SK-N-SH treated with all-trans-retinoic acid at 6 μM for 48 hours (cell line): ENCODE data around the gene EFNA4.

ENCODE experiments used
- ATAC-seq: fragments of 200-7000 bp; cut with Tn5 transposase; 3 replicates; pipeline ENCODE4 v1.9.1; 2020; ENCODE audit warnings: mild to moderate bottlenecking, moderate library complexity
- ARNTL ChIP-seq: fragments of 450-650 bp; formaldehyde crosslinking; IDR thresholded peaks from 2 replicates; pipeline ENCODE4 v1.5.0; 2020; ENCODE audit warnings: low read depth, mild to moderate bottlenecking, moderate library complexity, borderline replicate concordance
- CSDC2 ChIP-seq: fragments of 250-450 bp; sonication (Bioruptor Pico); IDR thresholded peaks from 2 replicates; pipeline ENCODE4 v1.5.0; 2020; ENCODE audit warnings: mild to moderate bottlenecking, moderate library complexity
- CSRNP3 ChIP-seq: fragments of 250-450 bp; sonication (Bioruptor Pico); IDR thresholded peaks from 2 replicates; pipeline ENCODE4 v1.5.1; 2021; ENCODE audit warnings: mild to moderate bottlenecking, moderate library complexity
- ESRRG ChIP-seq: fragments of 250-450 bp; sonication (Bioruptor Pico); IDR thresholded peaks from 2 replicates; pipeline ENCODE4 v1.6.1; 2021; ENCODE audit warnings: mild to moderate bottlenecking
- ISL1 ChIP-seq: fragments of 250-450 bp; sonication (Bioruptor Pico); IDR thresholded peaks from 2 replicates; pipeline ENCODE4 v2.1.2; 2022; ENCODE audit warnings: mild to moderate bottlenecking, moderate library complexity
- OSR1 ChIP-seq: fragments of 250-450 bp; sonication (Bioruptor Pico); IDR thresholded peaks from 2 replicates; pipeline ENCODE4 v1.8.0; 2022; ENCODE audit warnings: moderate library complexity, mild to moderate bottlenecking, inconsistent platforms
- PATZ1 ChIP-seq: fragments of 250-450 bp; sonication (Bioruptor Pico); IDR thresholded peaks from 2 replicates; pipeline ENCODE4 v1.8.0; 2020; ENCODE audit warnings: mild to moderate bottlenecking, moderate library complexity, borderline replicate concordance
- POU6F1 ChIP-seq: fragments of 250-450 bp; sonication (Bioruptor Pico); IDR thresholded peaks from 2 replicates; pipeline ENCODE4 v1.8.0; 2021; ENCODE audit warnings: low read depth, mild to moderate bottlenecking, moderate library complexity, borderline replicate concordance
- PPARA ChIP-seq: fragments of 250-450 bp; sonication (Bioruptor Pico); IDR thresholded peaks from 2 replicates; pipeline ENCODE4 v1.5.0; 2020; ENCODE audit warnings: mild to moderate bottlenecking, borderline replicate concordance
- RARB ChIP-seq: fragments of 250-450 bp; sonication (Bioruptor Pico); IDR thresholded peaks from 2 replicates; pipeline ENCODE4 v1.8.0; 2021; ENCODE audit warnings: mild to moderate bottlenecking, moderate library complexity
- TCF4 ChIP-seq: fragments of 250-450 bp; sonication (Bioruptor Pico); IDR thresholded peaks from 2 replicates; pipeline ENCODE4 v1.8.0; 2021; ENCODE audit warnings: mild to moderate bottlenecking, moderate library complexity, borderline replicate concordance
- TOX ChIP-seq: fragments of 250-450 bp; sonication (Bioruptor Pico); IDR thresholded peaks from 2 replicates; pipeline ENCODE4 v1.8.0; 2021; ENCODE audit warnings: mild to moderate bottlenecking, moderate library complexity, borderline replicate concordance
- TSHZ2 ChIP-seq: fragments of 250-450 bp; sonication (Bioruptor Pico); IDR thresholded peaks from 2 replicates; pipeline ENCODE4 v1.5.0; 2020; ENCODE audit warnings: mild to moderate bottlenecking, moderate library complexity
- ZC3H10 ChIP-seq: fragments of 250-450 bp; sonication (Bioruptor Pico); IDR thresholded peaks from 2 replicates; pipeline ENCODE4 v1.5.1; 2021; ENCODE audit warnings: mild to moderate bottlenecking, moderate library complexity
- ZFP3 ChIP-seq: fragments of 250-450 bp; sonication (Bioruptor Pico); IDR thresholded peaks from 2 replicates; pipeline ENCODE4 v1.5.0; 2020; ENCODE audit warnings: mild to moderate bottlenecking, moderate library complexity
- ZFP30 ChIP-seq: fragments of 450-650 bp; formaldehyde crosslinking; IDR thresholded peaks from 2 replicates; pipeline ENCODE4 v1.5.0; 2022; ENCODE audit warnings: mild to moderate bottlenecking, moderate library complexity
- ZNF565 ChIP-seq: fragments of 450-650 bp; formaldehyde crosslinking; conservative IDR thresholded peaks from 2 replicates; pipeline ENCODE4 v1.5.0; 2020; ENCODE audit warnings: low read depth, mild to moderate bottlenecking, moderate library complexity
- ZNF70 ChIP-seq: fragments of 450-650 bp; formaldehyde crosslinking; IDR thresholded peaks from 2 replicates; pipeline ENCODE4 v1.5.0; 2020; ENCODE audit warnings: mild to moderate bottlenecking, moderate library complexity
- ZNF8 ChIP-seq: fragments of 450-650 bp; formaldehyde crosslinking; IDR thresholded peaks from 2 replicates; pipeline ENCODE4 v1.5.0; 2020; ENCODE audit warnings: mild to moderate bottlenecking, moderate library complexity
- TF ChIP-seq, protein P1 (sequence below): fragments of 250-450 bp; sonication (Bioruptor Pico); IDR thresholded peaks from 2 replicates; pipeline ENCODE4 v1.5.1; 2020; ENCODE audit warnings: low read depth, mild to moderate bottlenecking, moderate library complexity

EFNA4 gene

GRCh38 chr1:155030243-155030795, 33.2 kb upstream of the EFNA4 start:
- TF ChIP-seq ZFP30 (no peak), TCF4 (CRISPR knock-in tag) (no peak), TSHZ2 (no peak), ZNF8 (CRISPR knock-in tag) (no peak), OSR1 (no peak), ZFP3 (CRISPR knock-in tag) (no peak), TOX (CRISPR knock-in tag) (no peak), CSDC2 (CRISPR knock-in tag) (no peak), ESRRG (CRISPR knock-in tag) (no peak), ZNF565 (CRISPR knock-in tag) (no peak), PPARA (CRISPR knock-in tag) (no peak), ARNTL (CRISPR knock-in tag) (no peak), ZC3H10 (CRISPR knock-in tag) (no peak)
- TF ChIP-seq, protein P1, sequence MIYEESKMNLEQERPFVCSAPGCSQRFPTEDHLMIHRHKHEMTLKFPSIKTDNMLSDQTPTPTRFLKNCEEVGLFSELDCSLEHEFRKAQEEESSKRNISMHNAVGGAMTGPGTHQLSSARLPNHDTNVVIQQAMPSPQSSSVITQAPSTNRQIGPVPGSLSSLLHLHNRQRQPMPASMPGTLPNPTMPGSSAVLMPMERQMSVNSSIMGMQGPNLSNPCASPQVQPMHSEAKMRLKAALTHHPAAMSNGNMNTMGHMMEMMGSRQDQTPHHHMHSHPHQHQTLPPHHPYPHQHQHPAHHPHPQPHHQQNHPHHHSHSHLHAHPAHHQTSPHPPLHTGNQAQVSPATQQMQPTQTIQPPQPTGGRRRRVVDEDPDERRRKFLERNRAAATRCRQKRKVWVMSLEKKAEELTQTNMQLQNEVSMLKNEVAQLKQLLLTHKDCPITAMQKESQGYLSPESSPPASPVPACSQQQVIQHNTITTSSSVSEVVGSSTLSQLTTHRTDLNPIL (CRISPR knock-in tag) = no peak
- TF ChIP-seq, all 23 proteins: peak for 0
- no peak for ATAC-seq

DNA sequence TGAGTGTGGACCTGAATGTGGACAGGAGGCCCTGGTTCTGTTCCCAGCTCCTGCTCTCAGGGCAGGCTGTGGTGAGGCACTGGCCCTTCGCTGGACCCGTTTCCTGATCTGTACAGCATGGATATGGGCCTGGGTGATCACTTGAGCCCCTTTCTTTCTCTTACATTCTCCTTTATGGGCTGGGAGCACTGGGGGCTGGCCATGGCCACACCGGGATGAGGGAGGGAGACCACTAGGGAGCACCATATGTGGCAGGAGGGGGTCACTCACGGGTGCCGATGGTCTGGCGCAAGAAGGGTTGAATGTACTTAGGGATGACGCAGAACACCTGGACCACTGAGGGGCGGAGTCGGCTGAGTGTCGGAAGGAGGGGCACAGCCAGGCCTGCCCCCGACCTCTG, 32.6 kb upstream of the EFNA4 start:
- TF ChIP-seq RARB (CRISPR knock-in tag) (no peak), CSRNP3 (CRISPR knock-in tag) (no peak), TSHZ2 (no peak), ZC3H10 (CRISPR knock-in tag) (no peak), ISL1 (no peak), TOX (CRISPR knock-in tag) (no peak), POU6F1 (no peak), TCF4 (CRISPR knock-in tag) (no peak), ZNF70 (no peak), PATZ1 (no peak), ESRRG (CRISPR knock-in tag) (no peak)
- ATAC-seq = no peak
